Frontal cortex (tissue), 4 donors: ENCODE results near the gene FLT3LG. TPM values are rescaled to one million over a fixed set of nuclear protein-coding genes. Genes with fewer than 3 reads are reported as not detected.
"Not testable (repeated sequence)": the region's sequence is repeated elsewhere in the genome, so short reads cannot be mapped to it uniquely, and the experiment has no call there.

Experiments
- DNase-seq, 2 donors: peaks; one replicate each; pipeline ENCODE4 v3.0.0; 2012; ENCODE audit warnings: low spot score in 2 of 2
- FAIRE-seq: peaks from 2 replicates; lab custom pipeline; 2012; peaks lifted over from hg19 to GRCh38; lab: Jason Lieb, UNC
- total RNA-seq: library from RNA; depleted of rRNA; stranded (reverse); fragments of >200 nt; gene quantifications from one replicate; pipeline ENCODE4 v1.2.3, GENCODE V29; 2014
- donor health status: control.
- donor health status: control.
- donor health status: control.

The FLT3LG gene
- total RNA-seq, 1 donor from 2014 or later: 0.41 TPM

- FAIRE-seq: no peak
- DNase-seq: no peak
These were observed 34.2 kb upstream of the FLT3LG start for GRCh38 chr19:49439836-49440235.

GRCh38 chr19:49440439-49441209, 33.4 kb upstream of the FLT3LG start:
- no peak for DNase-seq
- no peak for FAIRE-seq

GRCh38 chr19:49441210-49441959, 32.6 kb upstream of the FLT3LG start, which contains the start of gene SLC17A7:
Gene SLC17A7, minus strand, starts transcription at chr19:49441527. Its CDS starts 148 bp downstream, at chr19:49441379.
- FAIRE-seq (no peak), DNase-seq (no peak)

GRCh38 chr19:49441960-49442350, 32.1 kb upstream of the FLT3LG start:
- DNase-seq (no peak), FAIRE-seq (no peak)

- DNase-seq (no peak), FAIRE-seq (no peak)
These were observed 31.7 kb upstream of the FLT3LG start for GRCh38 chr19:49442354-49442753.

- FAIRE-seq (no peak), DNase-seq (peak; percentile 64 to 76)
These were observed 31.1 kb upstream of the FLT3LG start for GRCh38 chr19:49442771-49443365.

- DNase-seq (peak; percentile 90 to 94), FAIRE-seq (no peak)
These were observed 30.5 kb upstream of the FLT3LG start for GRCh38 chr19:49443366-49444099.

- DNase-seq, FAIRE-seq: not testable (repeated sequence)
These were observed 29.8 kb upstream of the FLT3LG start for GRCh38 chr19:49444100-49444700.

GRCh38 chr19:49445997-49446396, 28.0 kb upstream of the FLT3LG start:
- DNase-seq (no peak), FAIRE-seq (no peak)

- FAIRE-seq: no peak
These were observed 26.3 kb upstream of the FLT3LG start for GRCh38 chr19:49447485-49448431.

GRCh38 chr19:49448432-49448786, 25.6 kb upstream of the FLT3LG start:
- FAIRE-seq (no peak), DNase-seq (no peak)

More at GRCh38 chr19:49447485-49448431, 26.3 kb upstream of the FLT3LG start:
- no peak for DNase-seq

GRCh38 chr19:49450405-49450804, 23.6 kb upstream of the FLT3LG start:
- DNase-seq (no peak), FAIRE-seq (no peak)

- peak; percentile 81 to 90 for DNase-seq
- no peak for FAIRE-seq
These were observed 22.4 kb upstream of the FLT3LG start, which contains the start of gene PIH1D1 for GRCh38 chr19:49451430-49452181. Gene PIH1D1, minus strand, starts transcription at chr19:49451814. Its CDS starts 240 bp downstream, at chr19:49451574.

- DNase-seq: peak; percentile 93 to 98
- FAIRE-seq: no peak
These were observed 20.8 kb upstream of the FLT3LG start, which contains the start of gene ALDH16A1 for GRCh38 chr19:49453013-49453756. Gene ALDH16A1, plus strand, starts transcription at chr19:49453225. Its CDS starts 107 bp downstream, at chr19:49453332.

- no peak for FAIRE-seq
These were observed 20.2 kb upstream of the FLT3LG start for GRCh38 chr19:49453757-49454240.

GRCh38 chr19:49455773-49456172, 18.2 kb upstream of the FLT3LG start:
- FAIRE-seq (no peak), DNase-seq (no peak)

More at GRCh38 chr19:49453757-49454240, 20.2 kb upstream of the FLT3LG start:
- no peak for DNase-seq

- DNase-seq: no peak
- no peak for FAIRE-seq
These were observed 17.7 kb upstream of the FLT3LG start for GRCh38 chr19:49456326-49456725.
